Body of pancreas (tissue), 4 donors: Measurements from ENCODE around the gene MPHOSPH9.

ENCODE experiments used
- POLR2A ChIP-seq, 3 donors: fragments of 450-650 bp; IDR thresholded peaks; one replicate each; pipeline ENCODE4 v1.6.1; 2016; ENCODE audit warnings: antibody characterized with exemption in 3 of 3, mild to moderate bottlenecking in 2 of 3
- TF ChIP-seq, protein P1 (sequence below), 7 experiments: fragments of 450-650 bp in 4 of 7; fragments of 200-600 bp in 3 of 7; sonication (generic) in 3 of 7; IDR thresholded peaks; one replicate each; pipeline ENCODE4 v1.5.1; 2016 to 2019; ENCODE audit warnings: antibody characterized with exemption in 7 of 7

DNA sequence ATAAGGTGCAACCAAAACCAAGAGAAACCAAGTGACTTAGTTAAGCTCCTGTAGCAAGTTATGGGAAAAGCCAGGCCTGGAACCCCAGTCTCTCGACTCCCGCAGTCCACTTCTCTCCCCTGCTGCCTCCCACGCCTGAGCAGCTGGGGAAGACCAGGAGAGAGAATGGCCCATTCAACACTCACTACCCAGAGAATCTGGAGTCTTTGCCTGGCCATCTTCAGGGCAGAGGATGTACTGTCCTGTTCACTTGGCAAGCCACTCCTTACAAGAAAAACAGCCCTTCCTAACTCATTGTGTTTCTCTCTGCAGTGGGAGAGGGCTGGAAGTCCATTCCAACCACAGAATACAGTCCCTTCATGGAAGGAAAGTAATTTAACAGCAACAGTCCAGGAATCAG, 83.9 kb downstream of the MPHOSPH9 start:
- TF ChIP-seq, protein P1, sequence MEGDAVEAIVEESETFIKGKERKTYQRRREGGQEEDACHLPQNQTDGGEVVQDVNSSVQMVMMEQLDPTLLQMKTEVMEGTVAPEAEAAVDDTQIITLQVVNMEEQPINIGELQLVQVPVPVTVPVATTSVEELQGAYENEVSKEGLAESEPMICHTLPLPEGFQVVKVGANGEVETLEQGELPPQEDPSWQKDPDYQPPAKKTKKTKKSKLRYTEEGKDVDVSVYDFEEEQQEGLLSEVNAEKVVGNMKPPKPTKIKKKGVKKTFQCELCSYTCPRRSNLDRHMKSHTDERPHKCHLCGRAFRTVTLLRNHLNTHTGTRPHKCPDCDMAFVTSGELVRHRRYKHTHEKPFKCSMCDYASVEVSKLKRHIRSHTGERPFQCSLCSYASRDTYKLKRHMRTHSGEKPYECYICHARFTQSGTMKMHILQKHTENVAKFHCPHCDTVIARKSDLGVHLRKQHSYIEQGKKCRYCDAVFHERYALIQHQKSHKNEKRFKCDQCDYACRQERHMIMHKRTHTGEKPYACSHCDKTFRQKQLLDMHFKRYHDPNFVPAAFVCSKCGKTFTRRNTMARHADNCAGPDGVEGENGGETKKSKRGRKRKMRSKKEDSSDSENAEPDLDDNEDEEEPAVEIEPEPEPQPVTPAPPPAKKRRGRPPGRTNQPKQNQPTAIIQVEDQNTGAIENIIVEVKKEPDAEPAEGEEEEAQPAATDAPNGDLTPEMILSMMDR (IDR thresholded peaks at IDR 0.05) = no peak
- TF ChIP-seq POLR2A (IDR thresholded peaks at IDR 0.05) = no peak
